Transverse colon (tissue), 4 donors: ENCODE results near the gene PCSK6. TPM values are rescaled to one million over a fixed set of nuclear protein-coding genes. Genes with fewer than 3 reads are reported as not detected.

Experiments used
- DNase-seq: peaks from one replicate; pipeline ENCODE4 v3.0.0-alpha.2; 2019
- H3K27ac ChIP-seq, 4 donors: fragments of 200-600 bp; sonication (generic); 2 replicates each; pipeline ENCODE4 v1.5.1; 2016 to 2018; ENCODE audit warnings: inconsistent platforms in 4 of 4
- H3K27me3 ChIP-seq: fragments of 200-600 bp; sonication (generic); 2 replicates; pipeline ENCODE4 v1.5.1; 2017; ENCODE audit warnings: inconsistent platforms
- H3K36me3 ChIP-seq, 4 donors: fragments of 200-600 bp; sonication (generic); 2 replicates each; pipeline ENCODE4 v1.5.1; 2017 to 2019; ENCODE audit warnings: inconsistent platforms in 4 of 4
- H3K4me1 ChIP-seq, 4 donors: fragments of 200-600 bp; sonication (generic); 2 replicates each; pipeline ENCODE4 v1.5.1; 2017 to 2020; ENCODE audit warnings: inconsistent platforms in 4 of 4
- H3K4me3 ChIP-seq, 4 donors: fragments of 200-600 bp; sonication (generic); 1 replicate in 1 of 4; 2 replicates in 3 of 4; pipeline versions ENCODE4 v1.5.1 to v1.6.1; 2017 to 2019; ENCODE audit warnings: inconsistent platforms in 4 of 4
- H3K9me3 ChIP-seq, 2 donors: fragments of 200-600 bp; sonication (generic); 2 replicates each; pipeline ENCODE4 v1.5.1; 2017 to 2019; ENCODE audit warnings: inconsistent platforms in 2 of 2
- CTCF ChIP-seq, 5 experiments: fragments of 200-600 bp in 3 of 5; fragments of 450-650 bp in 2 of 5; sonication (generic) in 3 of 5; IDR thresholded peaks; 1 replicate in 2 of 5; 2 replicates in 3 of 5; pipeline ENCODE4 v1.5.1; 2016 to 2017; ENCODE audit warnings: antibody characterized with exemption in 5 of 5, inconsistent platforms in 3 of 5, mild to moderate bottlenecking in 2 of 5, moderate library complexity in 1 of 5
- EP300 ChIP-seq: sonication (generic); formaldehyde crosslinking; IDR thresholded peaks from one replicate; pipeline ENCODE4 v1.6.1; 2017; ENCODE audit warnings: antibody characterized with exemption, low read depth
- POLR2A ChIP-seq: fragments of 450-650 bp; IDR thresholded peaks from one replicate; pipeline ENCODE4 v1.6.1; 2016; ENCODE audit warnings: antibody characterized with exemption, mild to moderate bottlenecking, moderate library complexity
- POLR2AphosphoS5 ChIP-seq, 3 donors: sonication (generic); formaldehyde crosslinking; IDR thresholded peaks; one replicate each; pipeline ENCODE4 v1.6.1; 2016; ENCODE audit warnings: antibody characterized with exemption in 3 of 3
- WGBS, 2 donors: methylation state at CpG; one replicate each; pipeline ENCODE4 v1.1.5; 2018; ENCODE audit warnings: low coverage in 1 of 2; 5-methylcytosine and 5-hydroxymethylcytosine counted together
- in situ Hi-C, 4 donors: fragments of 200-750 bp; cut with MboI; loops; one replicate each; pipeline versions ENCODE4 v1.15.0 to v1.15.1; 2017; ENCODE audit warnings: low sequenced_read_pairs in 3 of 4, low pct_ligation_motif_present in 1 of 4, low pct_unique_long_range_greater_than_20kb in 1 of 4
- intact Hi-C: fragments of 100-400 bp; cut with DNase I; formaldehyde crosslinking; loops from one replicate; pipeline ENCODE4 v1.15.1; 2023; ENCODE audit warnings: low total_unique reads
- total RNA-seq, 4 donors: library from RNA; depleted of rRNA; stranded (reverse); fragments of >200 nt; gene quantifications; one replicate each; pipeline ENCODE4 v1.1.0, GENCODE V29; 2016

The PCSK6 gene
- total RNA-seq, 4 donors from 2014 or later, result 20.3 to 119 (median 49.7) TPM

GRCh38 chr15:101439920-101440319, 49.6 kb downstream of the PCSK6 start:
- intact Hi-C loops, result no loop called here
- no peak for TF ChIP-seq POLR2AphosphoS5 (IDR thresholded peaks at IDR 0.05)
- no peak for TF ChIP-seq EP300
- no peak for TF ChIP-seq CTCF (IDR thresholded peaks at IDR 0.05)
- no peak for TF ChIP-seq POLR2A
- no peaks in the 10 kb centered on the region for H3K9me3 ChIP-seq
- in situ Hi-C loops, result no loop called here
- H3K27ac ChIP-seq, result peak overlapping the region; percentile 24 to 45 (median 34)
- no peaks in the 10 kb centered on the region for H3K36me3 ChIP-seq
- H3K4me3 ChIP-seq, result no peak overlapping the region
- H3K4me1 ChIP-seq, result peaks cover 0 to 8% (median 4%) of the 10 kb centered on the region in 4 donors
- H3K27me3 ChIP-seq, result no peaks in the 10 kb centered on the region
- no peak for DNase-seq
- 64 to 73% methylated on average over 7 of the region's 7 CpGs for WGBS, 2 donors

GRCh38 chr15:101439285-101439919, 50.1 kb downstream of the PCSK6 start:
- Histone ChIP-seq H3K36me3 (no peaks in the 10 kb centered on the region), H3K27ac (peak overlapping the region; percentile 24 to 45 (median 34)), H3K27me3 (no peaks in the 10 kb centered on the region), H3K4me3 (no peak overlapping the region), H3K4me1 (peaks cover 0 to 8% (median 4%) of the 10 kb centered on the region in 4 donors), H3K9me3 (no peaks in the 10 kb centered on the region)
- TF ChIP-seq CTCF (IDR thresholded peaks at IDR 0.05) (no peak), EP300 (no peak), POLR2A (no peak), POLR2AphosphoS5 (IDR thresholded peaks at IDR 0.05) (no peak)
- 40 to 57% methylated on average over 7 to 8 of the region's 8 CpGs for WGBS, 2 donors
- in situ Hi-C loops (no loop called here), intact Hi-C loops (no loop called here)
- DNase-seq, result no peak

GRCh38 chr15:101438482-101439284, 50.8 kb downstream of the PCSK6 start:
- in situ Hi-C loops, result no loop called here
- intact Hi-C loops, result no loop called here
- Histone ChIP-seq H3K9me3 (no peaks in the 10 kb centered on the region), H3K4me3 (no peak overlapping the region), H3K27ac (peak overlapping the region in 2 of 4 donors; percentile 18 to 40), H3K36me3 (no peaks in the 10 kb centered on the region), H3K4me1 (peaks cover 0 to 8% (median 4%) of the 10 kb centered on the region in 4 donors), H3K27me3 (no peaks in the 10 kb centered on the region)
- no peak for DNase-seq
- no peak for TF ChIP-seq CTCF (IDR thresholded peaks at IDR 0.05)
- no peak for TF ChIP-seq EP300
- TF ChIP-seq POLR2AphosphoS5 (IDR thresholded peaks at IDR 0.05), result no peak
- no peak for TF ChIP-seq POLR2A
- 85 to 86% methylated on average over 5 to 21 of the region's 21 CpGs for WGBS, 2 donors

- Histone ChIP-seq H3K4me1 (peaks cover 0 to 8% (median 4%) of the 10 kb centered on the region in 4 donors), H3K4me3 (no peak overlapping the region), H3K36me3 (no peaks in the 10 kb centered on the region), H3K9me3 (no peaks in the 10 kb centered on the region), H3K27ac (no peak overlapping the region), H3K27me3 (no peaks in the 10 kb centered on the region)
- no peak for DNase-seq
- intact Hi-C loops (no loop called here), in situ Hi-C loops (no loop called here)
- TF ChIP-seq CTCF (IDR thresholded peaks at IDR 0.05) (no peak), EP300 (no peak), POLR2A (no peak), POLR2AphosphoS5 (IDR thresholded peaks at IDR 0.05) (no peak)
- 93% methylated on average over 3 to 19 of the region's 19 CpGs for WGBS, 2 donors
Measured at GRCh38 chr15:101437618-101438481, 51.7 kb downstream of the PCSK6 start.
